Measurements from ENCODE around the gene MSMO1.

MSMO1 gene

GRCh38 chr4:165343353-165344191 lies 16.1 kb downstream of the MSMO1 start:
- in situ Hi-C loops (cut with MboI; ENCODE audit: low pct_unique_long_range_greater_than_20kb, low sequenced_read_pairs, unreplicated experiment): loop anchor here (10.0 kb wide), 1 partner anchor 219 kb away; no protein-coding TSS in a partner anchor
- TF ChIP-seq, protein P1, sequence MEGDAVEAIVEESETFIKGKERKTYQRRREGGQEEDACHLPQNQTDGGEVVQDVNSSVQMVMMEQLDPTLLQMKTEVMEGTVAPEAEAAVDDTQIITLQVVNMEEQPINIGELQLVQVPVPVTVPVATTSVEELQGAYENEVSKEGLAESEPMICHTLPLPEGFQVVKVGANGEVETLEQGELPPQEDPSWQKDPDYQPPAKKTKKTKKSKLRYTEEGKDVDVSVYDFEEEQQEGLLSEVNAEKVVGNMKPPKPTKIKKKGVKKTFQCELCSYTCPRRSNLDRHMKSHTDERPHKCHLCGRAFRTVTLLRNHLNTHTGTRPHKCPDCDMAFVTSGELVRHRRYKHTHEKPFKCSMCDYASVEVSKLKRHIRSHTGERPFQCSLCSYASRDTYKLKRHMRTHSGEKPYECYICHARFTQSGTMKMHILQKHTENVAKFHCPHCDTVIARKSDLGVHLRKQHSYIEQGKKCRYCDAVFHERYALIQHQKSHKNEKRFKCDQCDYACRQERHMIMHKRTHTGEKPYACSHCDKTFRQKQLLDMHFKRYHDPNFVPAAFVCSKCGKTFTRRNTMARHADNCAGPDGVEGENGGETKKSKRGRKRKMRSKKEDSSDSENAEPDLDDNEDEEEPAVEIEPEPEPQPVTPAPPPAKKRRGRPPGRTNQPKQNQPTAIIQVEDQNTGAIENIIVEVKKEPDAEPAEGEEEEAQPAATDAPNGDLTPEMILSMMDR (IDR thresholded peaks at IDR 0.05; ENCODE audit: extremely low read depth, insufficient read depth, missing control alignments): peak; percentile 17
- DNase-seq (ENCODE audit: low spot score): no peak

DNA sequence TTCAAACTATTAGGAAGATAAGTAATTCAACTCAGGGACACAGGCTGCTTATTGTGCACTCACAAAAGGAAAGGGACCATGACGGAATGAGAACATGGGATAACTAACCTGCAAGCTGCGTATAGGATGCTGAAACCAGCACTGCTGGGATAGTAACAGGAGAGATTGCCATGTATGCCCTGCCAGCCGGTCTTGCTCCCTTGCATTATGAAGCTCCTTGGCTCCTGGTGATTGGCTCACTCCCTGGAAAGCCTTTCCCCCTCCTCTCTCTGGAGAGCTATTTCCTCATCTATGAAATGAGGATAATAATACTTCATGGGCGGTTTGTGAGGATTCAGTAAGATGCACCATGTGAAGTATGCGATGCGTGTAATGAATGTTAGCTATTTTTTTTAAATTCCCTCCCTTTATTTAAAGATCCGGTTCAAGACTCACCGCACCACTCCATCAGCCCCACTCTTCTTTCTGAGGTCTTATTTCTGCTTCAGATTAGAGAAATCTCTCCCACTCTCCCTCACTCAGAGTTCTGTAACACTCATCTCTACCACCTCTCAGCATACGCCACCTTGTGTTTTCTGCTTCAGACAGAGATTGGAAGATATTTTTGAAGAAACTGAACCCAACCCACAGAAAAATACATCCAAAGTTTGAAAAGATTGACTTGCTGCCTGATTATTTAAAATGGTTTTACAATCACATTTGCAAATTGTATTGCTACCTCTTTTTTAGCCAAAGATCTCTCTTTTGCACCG lies 18.4 kb downstream of the MSMO1 start:
- TF ChIP-seq, protein P1 (IDR thresholded peaks at IDR 0.05; ENCODE audit: extremely low read depth, insufficient read depth, missing control alignments): no peak
- no peak for DNase-seq (ENCODE audit: low spot score)
- in situ Hi-C loops (cut with MboI; ENCODE audit: low pct_unique_long_range_greater_than_20kb, low sequenced_read_pairs, unreplicated experiment): loop anchor here (10.0 kb wide), 1 partner anchor 221 kb away; no protein-coding TSS in a partner anchor

GRCh38 chr4:165347647-165348569 lies 20.4 kb downstream of the MSMO1 start:
- TF ChIP-seq, protein P1 (IDR thresholded peaks at IDR 0.05; ENCODE audit: extremely low read depth, insufficient read depth, missing control alignments): no peak
- in situ Hi-C loops (cut with MboI; ENCODE audit: low pct_unique_long_range_greater_than_20kb, low sequenced_read_pairs, unreplicated experiment): loop anchor here (10.0 kb wide), 1 partner anchor 223 kb away; no protein-coding TSS in a partner anchor
- DNase-seq (ENCODE audit: low spot score): no peak

DNA sequence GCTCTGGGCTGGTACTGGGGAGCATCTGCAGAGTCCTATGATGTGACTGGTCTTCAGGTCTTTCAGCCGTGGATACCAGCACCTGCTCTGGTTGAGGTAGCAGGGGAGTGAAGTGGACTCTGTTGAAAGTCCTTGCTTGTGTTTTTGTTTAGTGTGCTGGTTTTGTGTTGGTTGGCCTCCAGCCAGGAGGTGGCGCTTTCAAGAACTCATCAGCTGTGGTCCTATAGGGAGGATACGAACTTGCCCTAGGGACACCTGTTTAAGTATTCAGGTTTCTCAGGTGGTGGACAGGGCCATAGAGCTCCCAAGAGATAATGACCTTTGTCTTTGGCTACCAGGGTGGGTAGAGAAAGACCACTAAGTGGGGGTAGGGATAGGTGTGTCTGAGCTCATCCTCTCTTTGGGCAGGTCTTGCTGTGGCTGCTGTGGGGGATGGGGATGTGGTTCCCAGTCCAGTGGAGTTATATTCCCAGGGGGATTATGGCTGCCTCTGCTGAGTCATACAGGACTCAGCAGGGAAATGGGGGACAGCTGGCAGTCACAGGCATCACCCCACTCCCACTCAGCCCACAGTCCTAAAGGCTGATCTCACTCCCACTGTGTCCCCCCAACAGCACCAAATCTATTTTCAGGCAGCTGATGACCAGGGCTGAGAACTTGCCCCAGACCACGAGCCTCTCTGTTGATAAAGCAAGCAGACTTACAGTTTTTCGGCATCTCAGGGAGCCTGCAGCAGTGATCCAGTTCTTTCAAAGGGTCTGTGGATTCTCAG lies 24.1 kb downstream of the MSMO1 start:
- in situ Hi-C loops (cut with MboI; ENCODE audit: low pct_unique_long_range_greater_than_20kb, low sequenced_read_pairs, unreplicated experiment): no loop called here
- TF ChIP-seq, protein P1 (IDR thresholded peaks at IDR 0.05; ENCODE audit: extremely low read depth, insufficient read depth, missing control alignments): peak; percentile 17

GRCh38 chr4:165355900-165356300 lies 28.4 kb downstream of the MSMO1 start:
- in situ Hi-C loops (cut with MboI; ENCODE audit: low pct_unique_long_range_greater_than_20kb, low sequenced_read_pairs, unreplicated experiment): no loop called here
- TF ChIP-seq, protein P1 (IDR thresholded peaks at IDR 0.05; ENCODE audit: extremely low read depth, insufficient read depth, missing control alignments): peak; percentile 48
- peak; percentile 23 for DNase-seq (ENCODE audit: low spot score)

More for the DNA sequence above, 24.1 kb downstream of the MSMO1 start:
- no peak for DNase-seq (ENCODE audit: low spot score)
